Tibial nerve (tissue), 4 donors: Measurements from ENCODE around the gene ZDHHC7.
A peak's percentile ranks its signal among the peaks of the same experiment; 100 is the strongest.

Experiments
- EP300 ChIP-seq, 2 donors: sonication (generic); formaldehyde crosslinking; IDR thresholded peaks; one replicate each; pipeline ENCODE4 v1.6.1; 2017; ENCODE audit warnings: antibody characterized with exemption in 2 of 2, mild to moderate bottlenecking in 1 of 2
- POLR2A ChIP-seq, 2 donors: fragments of 450-650 bp; IDR thresholded peaks; one replicate each; pipeline ENCODE4 v1.6.1; 2017; ENCODE audit warnings: antibody characterized with exemption in 2 of 2, mild to moderate bottlenecking in 2 of 2, moderate library complexity in 2 of 2
- TF ChIP-seq, protein P1 (sequence below), 5 experiments: fragments of 200-600 bp in 3 of 5; fragments of 450-650 bp in 2 of 5; sonication (generic) in 3 of 5; IDR thresholded peaks; one replicate each; pipeline ENCODE4 v1.5.1; 2016 to 2019; ENCODE audit warnings: antibody characterized with exemption in 5 of 5, mild to moderate bottlenecking in 3 of 5, moderate library complexity in 2 of 5

- no peak for TF ChIP-seq POLR2A (IDR thresholded peaks at IDR 0.05)
- TF ChIP-seq, protein P1, sequence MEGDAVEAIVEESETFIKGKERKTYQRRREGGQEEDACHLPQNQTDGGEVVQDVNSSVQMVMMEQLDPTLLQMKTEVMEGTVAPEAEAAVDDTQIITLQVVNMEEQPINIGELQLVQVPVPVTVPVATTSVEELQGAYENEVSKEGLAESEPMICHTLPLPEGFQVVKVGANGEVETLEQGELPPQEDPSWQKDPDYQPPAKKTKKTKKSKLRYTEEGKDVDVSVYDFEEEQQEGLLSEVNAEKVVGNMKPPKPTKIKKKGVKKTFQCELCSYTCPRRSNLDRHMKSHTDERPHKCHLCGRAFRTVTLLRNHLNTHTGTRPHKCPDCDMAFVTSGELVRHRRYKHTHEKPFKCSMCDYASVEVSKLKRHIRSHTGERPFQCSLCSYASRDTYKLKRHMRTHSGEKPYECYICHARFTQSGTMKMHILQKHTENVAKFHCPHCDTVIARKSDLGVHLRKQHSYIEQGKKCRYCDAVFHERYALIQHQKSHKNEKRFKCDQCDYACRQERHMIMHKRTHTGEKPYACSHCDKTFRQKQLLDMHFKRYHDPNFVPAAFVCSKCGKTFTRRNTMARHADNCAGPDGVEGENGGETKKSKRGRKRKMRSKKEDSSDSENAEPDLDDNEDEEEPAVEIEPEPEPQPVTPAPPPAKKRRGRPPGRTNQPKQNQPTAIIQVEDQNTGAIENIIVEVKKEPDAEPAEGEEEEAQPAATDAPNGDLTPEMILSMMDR (IDR thresholded peaks at IDR 0.05) = peak in 2 of 5 experiments; percentile 33 to 40
- TF ChIP-seq EP300 (IDR thresholded peaks at IDR 0.05) = peak in 1 of 2 donors; percentile 68
These were observed 70.4 kb downstream of the ZDHHC7 start for GRCh38 chr16:84940670-84941551.
